Neutrophil (primary cell): ENCODE data around the gene HIBCH.
"Not testable (repeated sequence)": the region's sequence is repeated elsewhere in the genome, so short reads cannot be mapped to it uniquely, and the experiment has no call there.

Source experiments
- H3K27ac ChIP-seq: fragments of 200-600 bp; sonication (generic); 2 replicates; pipeline ENCODE4 v1.5.1; 2016; ENCODE audit warnings: mild to moderate bottlenecking, moderate library complexity
- H3K27me3 ChIP-seq: fragments of 200-600 bp; sonication (generic); 2 replicates; pipeline ENCODE4 v1.6.0; 2016; ENCODE audit warnings: mild to moderate bottlenecking
- H3K36me3 ChIP-seq: fragments of 200-600 bp; sonication (generic); 2 replicates; pipeline ENCODE4 v1.5.1; 2017
- H3K4me1 ChIP-seq, 2 experiments: fragments of 200-600 bp in 1 of 2; sonication (generic) in 1 of 2; 1 replicate in 1 of 2; 2 replicates in 1 of 2; pipeline versions ENCODE4 v1.5.1 to v1.6.1; 2013 to 2016; ENCODE audit warnings: low read depth in 1 of 2, low read length in 1 of 2, mild to moderate bottlenecking in 1 of 2, moderate library complexity in 1 of 2; ENCODE audit not compliant: control insufficient read depth in 1 of 2, insufficient read depth in 1 of 2
- H3K4me3 ChIP-seq, 2 experiments: fragments of 200-600 bp in 1 of 2; sonication (generic) in 1 of 2; 1 replicate in 1 of 2; 2 replicates in 1 of 2; pipeline ENCODE4 v1.5.1; 2013 to 2016; ENCODE audit warnings: low read depth in 1 of 2, low read length in 1 of 2, mild to moderate bottlenecking in 1 of 2, moderate library complexity in 1 of 2
- H3K9me3 ChIP-seq: fragments of 200-600 bp; sonication (generic); 2 replicates; pipeline ENCODE4 v1.5.1; 2016
- CTCF ChIP-seq: fragments of 200-600 bp; sonication (generic); IDR thresholded peaks from 2 replicates; pipeline ENCODE4 v1.5.1; 2016; ENCODE audit warnings: antibody characterized with exemption

Gene HIBCH

GRCh38 chr2:190250421-190250820, 69.2 kb downstream of the HIBCH start:
- Histone ChIP-seq H3K27me3 (no peaks in the 10 kb centered on the region), H3K36me3 (peaks cover 18% of the 10 kb centered on the region), H3K4me1 (no peaks in the 10 kb centered on the region), H3K9me3 (no peaks in the 10 kb centered on the region), H3K4me3 (no peak overlapping the region), H3K27ac (no peak overlapping the region)
- no peak for TF ChIP-seq CTCF

DNA sequence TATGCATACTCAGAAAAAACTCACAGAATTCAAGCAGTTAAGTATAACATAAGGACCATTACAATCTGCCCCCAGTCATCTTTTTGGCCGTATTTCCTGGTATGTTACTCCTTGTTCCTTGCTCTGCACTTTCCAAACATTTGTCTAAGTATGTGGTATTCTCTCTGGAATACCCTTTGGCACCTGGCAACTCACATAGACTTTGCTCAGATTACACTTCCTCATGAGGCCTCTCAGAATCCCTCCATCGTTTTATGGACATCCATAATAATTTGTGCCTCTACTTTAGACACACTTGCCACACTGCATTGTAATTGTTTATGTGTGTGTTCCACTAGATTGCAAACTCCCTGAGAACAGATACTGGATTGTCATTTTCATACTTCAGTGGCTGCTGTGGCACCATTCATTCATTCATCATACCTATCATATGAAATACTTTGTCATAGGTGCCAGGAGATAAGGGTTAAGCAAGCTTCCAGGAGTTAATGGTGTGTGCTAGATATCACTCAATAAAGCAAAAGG, 84.0 kb downstream of the HIBCH start:
- no peak for TF ChIP-seq CTCF
- Histone ChIP-seq H3K36me3 (no peaks in the 10 kb centered on the region), H3K4me3 (no peak overlapping the region), H3K4me1 (no peaks in the 10 kb centered on the region), H3K9me3 (no peaks in the 10 kb centered on the region), H3K27ac (no peak overlapping the region), H3K27me3 (no peaks in the 10 kb centered on the region)

GRCh38 chr2:190235101-190235500, 84.5 kb downstream of the HIBCH start:
- Histone ChIP-seq H3K4me3 (no peak overlapping the region), H3K4me1 (no peaks in the 10 kb centered on the region), H3K27ac (no peak overlapping the region), H3K9me3 (no peaks in the 10 kb centered on the region), H3K27me3 (no peaks in the 10 kb centered on the region), H3K36me3 (no peaks in the 10 kb centered on the region)
- no peak for TF ChIP-seq CTCF

DNA sequence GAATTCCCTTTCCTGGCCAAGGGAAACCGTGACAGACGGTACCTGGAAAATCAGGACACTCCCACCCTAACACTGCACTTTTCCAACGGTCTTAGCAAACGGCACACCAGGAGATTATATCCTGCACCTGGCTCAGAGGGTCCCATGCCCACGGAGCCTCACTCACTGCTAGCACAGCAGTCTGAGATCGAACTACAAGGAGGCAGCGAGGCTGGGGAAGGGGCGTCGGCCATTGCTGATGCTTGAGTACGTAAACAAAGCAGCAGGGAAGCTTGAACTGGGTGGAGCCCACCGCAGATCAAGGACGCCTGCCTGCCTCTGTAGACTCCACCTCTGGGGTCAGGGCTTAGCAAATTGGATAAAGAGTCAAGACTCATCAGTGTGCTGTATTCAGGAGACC, 95.6 kb downstream of the HIBCH start:
- H3K27me3 ChIP-seq, H3K36me3 ChIP-seq, H3K27ac ChIP-seq, H3K4me3 ChIP-seq, H3K9me3 ChIP-seq, H3K4me1 ChIP-seq: not testable (repeated sequence)

DNA sequence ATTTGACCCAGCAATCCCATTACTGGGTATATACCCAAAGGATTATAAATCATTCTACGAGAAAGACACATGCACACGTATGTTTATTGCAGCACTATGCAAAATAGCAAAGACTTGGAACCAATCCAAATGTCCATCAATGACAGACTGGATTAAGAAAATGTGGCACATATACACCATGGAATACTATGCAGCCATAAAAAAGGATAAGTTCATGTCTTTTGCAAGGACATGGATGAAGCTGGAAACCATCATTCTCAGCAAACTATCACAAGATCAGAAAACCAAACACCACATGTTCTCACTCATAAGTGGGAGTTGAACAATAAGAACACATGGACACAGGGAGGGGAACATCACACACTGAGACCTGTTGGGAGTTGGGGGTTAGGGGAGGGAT, 96.9 kb downstream of the HIBCH start:
- H3K9me3 ChIP-seq, H3K27ac ChIP-seq, H3K36me3 ChIP-seq, H3K4me1 ChIP-seq, H3K27me3 ChIP-seq, H3K4me3 ChIP-seq: not testable (repeated sequence)

- no peak overlapping the region for H3K4me3 ChIP-seq
- no peaks in the 10 kb centered on the region for H3K9me3 ChIP-seq
- no peak overlapping the region for H3K27ac ChIP-seq
Observed at GRCh38 chr2:190221429-190221828, 98.2 kb downstream of the HIBCH start.

More at GRCh38 chr2:190221429-190221828, 98.2 kb downstream of the HIBCH start:
- no peak for TF ChIP-seq CTCF
- Histone ChIP-seq H3K36me3 (peaks cover 8% of the 10 kb centered on the region), H3K4me1 (no peaks in the 10 kb centered on the region), H3K27me3 (no peaks in the 10 kb centered on the region)
